ENCODE measurements around the gene THRB. TPM values are rescaled to one million over a fixed set of nuclear protein-coding genes. Genes with fewer than 3 reads are reported as not detected.

THRB gene
- total RNA-seq, 1 experiment from 2014 or later: 9.7 TPM

GRCh38 chr3:24475925-24476324 is 18.7 kb downstream of the THRB start:
- H2AFZ ChIP-seq: no peak overlapping the region
- no peaks in the 10 kb centered on the region for H4K20me1 ChIP-seq (ENCODE audit: insufficient read depth)
- peaks cover 18% of the 10 kb centered on the region for H3K79me2 ChIP-seq (ENCODE audit: low read depth)
- peak overlapping the region; percentile 38; the same call in 1 of the 2 replicates for H3K27ac ChIP-seq
- no peaks in the 10 kb centered on the region for H3K9me2 ChIP-seq (ENCODE audit: insufficient read depth)
- no TSS peak for BruUV-seq (replicated peaks)
- CTCF ChIA-PET: interaction anchor here (0.7 kb wide), 1 partner anchor 14 kb away, joined by 3 read pairs; no protein-coding TSS in a partner anchor
- no peaks in the 10 kb centered on the region for H3K36me3 ChIP-seq (ENCODE audit: low read depth)
- H3K4me3 ChIP-seq: no peak overlapping the region
- no peaks in the 10 kb centered on the region for H3K27me3 ChIP-seq (ENCODE audit: insufficient read depth, low read depth)
- H3F3A ChIP-seq (ENCODE audit: insufficient read depth, low read depth): peaks cover 6% of the 10 kb centered on the region; the same call in 1 of the 2 replicates
- intact Hi-C loops (cut with micrococcal nuclease; ENCODE audit: unreplicated experiment): no loop called here
- H3K4me2 ChIP-seq: peak overlapping the region; percentile 45
- peak; percentile 44 to 49 for DNase-seq
- POLR2A ChIA-PET (ENCODE audit: unreplicated experiment): interaction anchor here (0.5 to 0.6 kb wide), 2 partner anchors 100 to 102 kb away, joined by 4 to 6 read pairs; no protein-coding TSS in a partner anchor
- peaks cover 30% of the 10 kb centered on the region for H3K4me1 ChIP-seq (replicated peaks; ENCODE audit: insufficient read depth)
- TF ChIP-seq EZH2 (IDR thresholded peaks at IDR 0.05; ENCODE audit: low read depth): no peak
- TF ChIP-seq CTCF (conservative IDR thresholded peaks at IDR 0.05): no peak
- peaks cover 10% of the 10 kb centered on the region; the same call in 1 of the 2 replicates for H3K9me3 ChIP-seq (ENCODE audit: insufficient read depth, low read depth)

- intact Hi-C loops (cut with micrococcal nuclease; ENCODE audit: unreplicated experiment): no loop called here
- Histone ChIP-seq H3K9me3 (ENCODE audit: insufficient read depth, low read depth) (peaks cover 10% of the 10 kb centered on the region; the same call in 1 of the 2 replicates), H3K9me2 (ENCODE audit: insufficient read depth) (no peaks in the 10 kb centered on the region), H3K27ac (no peak overlapping the region), H3K4me2 (no peak overlapping the region), H3K4me3 (no peak overlapping the region), H3K36me3 (ENCODE audit: low read depth) (no peaks in the 10 kb centered on the region), H3K27me3 (ENCODE audit: insufficient read depth, low read depth) (no peaks in the 10 kb centered on the region), H3K79me2 (ENCODE audit: low read depth) (peaks cover 18% of the 10 kb centered on the region), H2AFZ (no peak overlapping the region), H3F3A (ENCODE audit: insufficient read depth, low read depth) (no peaks in the 10 kb centered on the region; the same call in 1 of the 2 replicates), H3K4me1 (replicated peaks; ENCODE audit: insufficient read depth) (peaks cover 24% of the 10 kb centered on the region), H4K20me1 (ENCODE audit: insufficient read depth) (no peaks in the 10 kb centered on the region)
- ChIA-PET POLR2A (ENCODE audit: unreplicated experiment) (no interaction called here), CTCF (no interaction called here)
- no TSS peak for BruUV-seq (replicated peaks)
- no peak for DNase-seq
- TF ChIP-seq CTCF (conservative IDR thresholded peaks at IDR 0.05) (no peak), EZH2 (IDR thresholded peaks at IDR 0.05; ENCODE audit: low read depth) (no peak)
Observed at GRCh38 chr3:24474862-24475261, 19.8 kb downstream of the THRB start.

- BruUV-seq (replicated peaks): no TSS peak
- TF ChIP-seq EZH2 (IDR thresholded peaks at IDR 0.05; ENCODE audit: low read depth) (no peak), CTCF (conservative IDR thresholded peaks at IDR 0.05) (no peak)
Observed at GRCh38 chr3:24472358-24472757, 22.3 kb downstream of the THRB start.

More at GRCh38 chr3:24472358-24472757, 22.3 kb downstream of the THRB start:
- Histone ChIP-seq H2AFZ (no peak overlapping the region), H3K9me3 (ENCODE audit: insufficient read depth, low read depth) (peaks cover 10% of the 10 kb centered on the region; the same call in 1 of the 2 replicates), H3K4me1 (replicated peaks; ENCODE audit: insufficient read depth) (peaks cover 24% of the 10 kb centered on the region), H3K36me3 (ENCODE audit: low read depth) (peaks cover 4% of the 10 kb centered on the region; the same call in 1 of the 2 replicates), H3K27ac (no peak overlapping the region), H3F3A (ENCODE audit: insufficient read depth, low read depth) (no peaks in the 10 kb centered on the region; the same call in 1 of the 2 replicates), H3K4me3 (no peak overlapping the region), H3K9me2 (ENCODE audit: insufficient read depth) (no peaks in the 10 kb centered on the region), H4K20me1 (ENCODE audit: insufficient read depth) (no peaks in the 10 kb centered on the region), H3K4me2 (no peak overlapping the region), H3K79me2 (ENCODE audit: low read depth) (peaks cover 14% of the 10 kb centered on the region), H3K27me3 (ENCODE audit: insufficient read depth, low read depth) (no peaks in the 10 kb centered on the region)
- ChIA-PET CTCF (no interaction called here), POLR2A (ENCODE audit: unreplicated experiment) (interaction anchor here (0.6 kb wide), 1 partner anchor 167 kb away, joined by 3 read pairs; no protein-coding TSS in a partner anchor)
- peak in 1 of 2 experiments; percentile 68 for DNase-seq
- intact Hi-C loops (cut with micrococcal nuclease; ENCODE audit: unreplicated experiment): no loop called here
